IMR-90 (cell line): Measurements from ENCODE around the gene DNAJC12.

Experiments
- POLR2A ChIP-seq: IDR thresholded peaks from 2 replicates; pipeline ENCODE4 v1.6.1; 2012; ENCODE audit warnings: mild to moderate bottlenecking, low read depth, low read length
- RAD21 ChIP-seq: IDR thresholded peaks from 2 replicates; pipeline ENCODE4 v1.6.1; 2012; ENCODE audit warnings: low read length, improper control_type of control experiment
- RCOR1 ChIP-seq: IDR thresholded peaks from 2 replicates; pipeline ENCODE4 v1.6.1; 2012; ENCODE audit warnings: mild to moderate bottlenecking, low read length, improper control_type of control experiment; ENCODE audit not compliant: insufficient replicate concordance
- TF ChIP-seq, protein P1 (sequence below): fragments of 150-350 bp; IDR thresholded peaks from 2 replicates; pipeline ENCODE4 v1.6.1; 2017; ENCODE audit warnings: mild to moderate bottlenecking, antibody characterized with exemption, low read length, low read depth
- TF ChIP-seq, protein P2 (sequence below): conservative IDR thresholded peaks from 2 replicates; pipeline ENCODE4 v1.5.1; 2012; ENCODE audit warnings: mild to moderate bottlenecking, low read depth, low read length, improper control_type of control experiment

DNA sequence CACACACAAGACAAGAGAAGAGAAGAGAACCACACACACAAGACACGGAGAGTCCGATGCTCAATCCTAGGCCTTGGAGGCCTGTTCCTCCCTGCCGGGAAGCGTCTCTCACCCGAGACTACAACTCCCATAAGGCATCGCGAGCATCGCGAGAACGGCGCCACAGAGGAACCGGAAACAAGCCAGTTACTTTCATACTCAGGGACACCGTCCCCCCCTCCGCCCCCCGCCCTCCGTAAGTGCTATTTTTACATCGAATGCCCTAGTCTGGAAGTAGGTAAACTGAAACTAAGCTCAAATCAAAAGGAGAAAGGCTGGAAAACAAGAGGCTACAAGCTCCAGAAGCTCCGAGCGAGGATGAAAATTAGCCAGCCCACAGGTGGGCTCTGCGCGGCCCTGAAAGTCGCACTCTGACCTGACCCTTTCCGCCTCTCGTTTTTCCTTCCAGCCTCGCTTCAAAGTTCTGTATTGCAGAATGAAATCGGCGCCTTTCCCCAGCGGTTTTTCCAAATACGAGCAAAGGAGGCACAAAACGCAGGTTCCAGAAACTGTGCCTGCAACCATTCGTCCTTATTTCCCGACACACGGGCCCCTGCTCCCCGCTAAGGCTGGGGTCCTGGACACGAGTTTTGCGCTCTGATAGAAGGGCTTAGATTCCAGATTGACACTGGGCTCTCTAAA, 11.5 kb upstream of the DNAJC12 start:
- TF ChIP-seq POLR2A = no peak
- TF ChIP-seq RAD21 = no peak
- no peak for TF ChIP-seq RCOR1
- TF ChIP-seq, protein P1, sequence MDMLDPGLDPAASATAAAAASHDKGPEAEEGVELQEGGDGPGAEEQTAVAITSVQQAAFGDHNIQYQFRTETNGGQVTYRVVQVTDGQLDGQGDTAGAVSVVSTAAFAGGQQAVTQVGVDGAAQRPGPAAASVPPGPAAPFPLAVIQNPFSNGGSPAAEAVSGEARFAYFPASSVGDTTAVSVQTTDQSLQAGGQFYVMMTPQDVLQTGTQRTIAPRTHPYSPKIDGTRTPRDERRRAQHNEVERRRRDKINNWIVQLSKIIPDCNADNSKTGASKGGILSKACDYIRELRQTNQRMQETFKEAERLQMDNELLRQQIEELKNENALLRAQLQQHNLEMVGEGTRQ = no peak
- TF ChIP-seq, protein P2, sequence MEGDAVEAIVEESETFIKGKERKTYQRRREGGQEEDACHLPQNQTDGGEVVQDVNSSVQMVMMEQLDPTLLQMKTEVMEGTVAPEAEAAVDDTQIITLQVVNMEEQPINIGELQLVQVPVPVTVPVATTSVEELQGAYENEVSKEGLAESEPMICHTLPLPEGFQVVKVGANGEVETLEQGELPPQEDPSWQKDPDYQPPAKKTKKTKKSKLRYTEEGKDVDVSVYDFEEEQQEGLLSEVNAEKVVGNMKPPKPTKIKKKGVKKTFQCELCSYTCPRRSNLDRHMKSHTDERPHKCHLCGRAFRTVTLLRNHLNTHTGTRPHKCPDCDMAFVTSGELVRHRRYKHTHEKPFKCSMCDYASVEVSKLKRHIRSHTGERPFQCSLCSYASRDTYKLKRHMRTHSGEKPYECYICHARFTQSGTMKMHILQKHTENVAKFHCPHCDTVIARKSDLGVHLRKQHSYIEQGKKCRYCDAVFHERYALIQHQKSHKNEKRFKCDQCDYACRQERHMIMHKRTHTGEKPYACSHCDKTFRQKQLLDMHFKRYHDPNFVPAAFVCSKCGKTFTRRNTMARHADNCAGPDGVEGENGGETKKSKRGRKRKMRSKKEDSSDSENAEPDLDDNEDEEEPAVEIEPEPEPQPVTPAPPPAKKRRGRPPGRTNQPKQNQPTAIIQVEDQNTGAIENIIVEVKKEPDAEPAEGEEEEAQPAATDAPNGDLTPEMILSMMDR = no peak
